Type B pancreatic cell (in vitro differentiated cells): Measurements from ENCODE around the gene EYS. TPM values are rescaled to one million over a fixed set of nuclear protein-coding genes. Genes with fewer than 3 reads are reported as not detected.

Source experiments
- DNase-seq: peaks from one replicate; pipeline ENCODE4 v3.0.0; 2021; ENCODE audit warnings: mixed read lengths; ENCODE audit not compliant: unreplicated experiment; ENCODE audit errors: extremely low spot score
- H3K27ac Mint-ChIP-seq: 2 replicates; pipeline ENCODE4 v1.8.0; 2021; ENCODE audit warnings: mild to moderate bottlenecking, mixed read lengths
- H3K27me3 Mint-ChIP-seq: 2 replicates; pipeline ENCODE4 v1.8.0; 2021; ENCODE audit warnings: mixed read lengths
- H3K36me3 Mint-ChIP-seq: 2 replicates; pipeline ENCODE4 v1.8.0; 2021; ENCODE audit warnings: mixed read lengths
- H3K4me1 Mint-ChIP-seq: one replicate; pipeline ENCODE4 v1.8.0; 2021; ENCODE audit warnings: mixed read lengths; ENCODE audit not compliant: unreplicated experiment
- H3K4me3 Mint-ChIP-seq: 2 replicates; pipeline ENCODE4 v1.8.0; 2021; ENCODE audit warnings: mild to moderate bottlenecking, mixed read lengths
- H3K9me3 Mint-ChIP-seq: 2 replicates; pipeline ENCODE4 v1.8.0; 2021; ENCODE audit warnings: mixed read lengths
- total RNA-seq: library from RNA; stranded (reverse); gene quantifications from 2 replicates; pipeline ENCODE4 v1.2.1, GENCODE V29; 2021; ENCODE audit warnings: low replicate concordance
- TF ChIP-seq, protein P1 (sequence below): fragments of 200-600 bp; sonication (generic); conservative IDR thresholded peaks from 2 replicates; pipeline ENCODE4 v1.5.0; 2021; ENCODE audit warnings: antibody characterized with exemption, mild to moderate bottlenecking

The EYS gene
- total RNA-seq, 1 donor from 2014 or later = 1.5 TPM

DNA sequence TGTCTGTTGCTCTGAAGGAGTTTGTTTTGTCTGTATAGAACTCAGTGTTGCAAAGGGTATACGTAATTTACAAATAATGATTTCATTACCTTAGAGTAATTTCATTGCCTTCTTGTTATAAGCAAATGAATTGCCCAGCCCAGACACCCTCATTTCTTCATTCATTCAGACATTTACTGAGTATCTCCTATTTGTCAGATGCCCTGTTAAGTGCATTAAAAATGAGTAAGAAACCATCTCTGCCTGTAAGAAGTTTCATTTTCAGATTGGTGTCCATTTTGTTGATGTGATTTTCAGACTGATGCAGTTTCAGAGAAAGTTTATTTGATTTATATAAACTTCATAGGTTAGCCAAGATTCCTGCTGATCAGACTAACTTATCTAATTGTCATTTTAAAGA lies 1642.1 kb downstream of the EYS start:
- TF ChIP-seq, protein P1, sequence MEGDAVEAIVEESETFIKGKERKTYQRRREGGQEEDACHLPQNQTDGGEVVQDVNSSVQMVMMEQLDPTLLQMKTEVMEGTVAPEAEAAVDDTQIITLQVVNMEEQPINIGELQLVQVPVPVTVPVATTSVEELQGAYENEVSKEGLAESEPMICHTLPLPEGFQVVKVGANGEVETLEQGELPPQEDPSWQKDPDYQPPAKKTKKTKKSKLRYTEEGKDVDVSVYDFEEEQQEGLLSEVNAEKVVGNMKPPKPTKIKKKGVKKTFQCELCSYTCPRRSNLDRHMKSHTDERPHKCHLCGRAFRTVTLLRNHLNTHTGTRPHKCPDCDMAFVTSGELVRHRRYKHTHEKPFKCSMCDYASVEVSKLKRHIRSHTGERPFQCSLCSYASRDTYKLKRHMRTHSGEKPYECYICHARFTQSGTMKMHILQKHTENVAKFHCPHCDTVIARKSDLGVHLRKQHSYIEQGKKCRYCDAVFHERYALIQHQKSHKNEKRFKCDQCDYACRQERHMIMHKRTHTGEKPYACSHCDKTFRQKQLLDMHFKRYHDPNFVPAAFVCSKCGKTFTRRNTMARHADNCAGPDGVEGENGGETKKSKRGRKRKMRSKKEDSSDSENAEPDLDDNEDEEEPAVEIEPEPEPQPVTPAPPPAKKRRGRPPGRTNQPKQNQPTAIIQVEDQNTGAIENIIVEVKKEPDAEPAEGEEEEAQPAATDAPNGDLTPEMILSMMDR = no peak
- H3K4me1 Mint-ChIP-seq = no peaks in the 10 kb centered on the region

GRCh38 chr6:64062960-64063683 lies 1643.9 kb downstream of the EYS start:
- Mint-ChIP-seq H3K4me1 (no peaks in the 10 kb centered on the region), H3K27me3 (no peaks in the 10 kb centered on the region), H3K4me3 (no peak overlapping the region), H3K9me3 (no peaks in the 10 kb centered on the region), H3K36me3 (no peaks in the 10 kb centered on the region), H3K27ac (no peak overlapping the region)
- DNase-seq = no peak
- TF ChIP-seq, protein P1 = no peak

More for the DNA sequence above, 1642.1 kb downstream of the EYS start:
- Mint-ChIP-seq H3K9me3 (no peaks in the 10 kb centered on the region), H3K27me3 (no peaks in the 10 kb centered on the region), H3K4me3 (no peak overlapping the region), H3K36me3 (no peaks in the 10 kb centered on the region), H3K27ac (no peak overlapping the region)
- DNase-seq = no peak

DNA sequence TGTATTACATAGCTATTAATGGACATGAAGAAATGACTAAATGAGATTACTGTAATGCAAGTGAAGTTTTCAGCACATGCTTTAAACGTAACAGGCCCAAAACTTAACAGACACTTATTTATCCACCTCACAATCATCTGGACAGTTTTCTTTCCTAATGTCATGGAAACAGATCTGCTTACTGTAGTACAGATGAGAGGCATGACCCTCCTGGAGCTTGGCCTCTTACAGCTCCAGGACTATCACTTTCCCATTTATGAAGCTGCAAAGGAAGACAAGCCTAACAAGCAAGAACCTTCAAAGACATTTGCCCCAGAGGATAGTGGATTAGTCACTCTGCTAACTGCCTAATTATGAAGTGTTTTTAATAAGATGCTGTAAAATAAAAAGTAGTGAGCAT lies 1652.2 kb downstream of the EYS start:
- H3K9me3 Mint-ChIP-seq = no peaks in the 10 kb centered on the region
- peaks cover 8% of the 10 kb centered on the region for H3K4me1 Mint-ChIP-seq
- DNase-seq = no peak
- TF ChIP-seq, protein P1 = no peak
- H3K4me3 Mint-ChIP-seq = no peak overlapping the region
- H3K27ac Mint-ChIP-seq = no peak overlapping the region
- no peaks in the 10 kb centered on the region for H3K27me3 Mint-ChIP-seq
- H3K36me3 Mint-ChIP-seq = no peaks in the 10 kb centered on the region

DNA sequence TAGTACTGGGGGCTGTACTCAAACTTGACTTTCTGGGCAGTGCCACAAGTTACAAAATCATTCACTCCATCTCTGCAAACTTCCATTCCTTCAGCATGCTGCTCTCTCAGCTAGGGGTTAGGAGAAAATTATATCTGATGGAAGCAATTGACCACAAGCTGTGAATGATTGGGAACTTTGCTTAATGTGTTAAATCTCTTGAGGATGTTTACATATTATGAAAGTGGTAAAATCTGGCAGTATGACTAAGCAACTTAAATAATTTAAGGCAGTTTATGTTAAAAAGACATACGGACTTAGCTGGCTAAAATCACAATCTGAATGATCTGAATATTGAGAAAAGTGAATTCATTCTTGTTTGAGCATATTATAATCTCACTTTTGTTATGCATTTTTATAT lies 1656.4 kb downstream of the EYS start:
- Mint-ChIP-seq H3K4me3 (no peak overlapping the region), H3K27ac (no peak overlapping the region), H3K9me3 (no peaks in the 10 kb centered on the region), H3K27me3 (no peaks in the 10 kb centered on the region), H3K4me1 (peaks cover 17% of the 10 kb centered on the region), H3K36me3 (no peaks in the 10 kb centered on the region)
- TF ChIP-seq, protein P1 = no peak
- DNase-seq = no peak

DNA sequence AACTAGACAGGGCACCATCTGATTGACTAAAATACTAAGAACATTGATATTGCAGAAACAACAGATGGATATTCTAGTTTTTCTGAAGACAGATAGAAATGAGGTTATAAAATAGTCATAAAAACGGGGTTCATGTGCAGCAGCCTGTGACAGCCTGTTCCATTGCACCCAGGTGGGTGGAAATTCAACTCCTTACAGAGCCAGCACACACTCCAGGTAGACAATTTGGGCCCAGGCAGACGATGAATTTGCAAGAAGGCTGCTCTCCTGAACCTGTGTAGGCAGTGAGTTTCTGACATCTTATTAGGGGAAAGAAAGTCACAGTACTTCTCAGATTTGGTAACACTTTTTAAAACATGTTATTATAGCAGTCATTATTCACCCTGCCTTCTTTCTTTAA lies 1657.3 kb downstream of the EYS start:
- TF ChIP-seq, protein P1 = no peak
- Mint-ChIP-seq H3K27me3 (no peaks in the 10 kb centered on the region), H3K4me1 (peaks cover 17% of the 10 kb centered on the region), H3K4me3 (no peak overlapping the region), H3K27ac (peak overlapping the region; percentile 15), H3K36me3 (no peaks in the 10 kb centered on the region), H3K9me3 (no peaks in the 10 kb centered on the region)
- DNase-seq = no peak
